ENCODE measurements around the gene SLC22A4.
A peak's percentile ranks its signal among the peaks of the same experiment; 100 is the strongest.

Gene SLC22A4

DNA sequence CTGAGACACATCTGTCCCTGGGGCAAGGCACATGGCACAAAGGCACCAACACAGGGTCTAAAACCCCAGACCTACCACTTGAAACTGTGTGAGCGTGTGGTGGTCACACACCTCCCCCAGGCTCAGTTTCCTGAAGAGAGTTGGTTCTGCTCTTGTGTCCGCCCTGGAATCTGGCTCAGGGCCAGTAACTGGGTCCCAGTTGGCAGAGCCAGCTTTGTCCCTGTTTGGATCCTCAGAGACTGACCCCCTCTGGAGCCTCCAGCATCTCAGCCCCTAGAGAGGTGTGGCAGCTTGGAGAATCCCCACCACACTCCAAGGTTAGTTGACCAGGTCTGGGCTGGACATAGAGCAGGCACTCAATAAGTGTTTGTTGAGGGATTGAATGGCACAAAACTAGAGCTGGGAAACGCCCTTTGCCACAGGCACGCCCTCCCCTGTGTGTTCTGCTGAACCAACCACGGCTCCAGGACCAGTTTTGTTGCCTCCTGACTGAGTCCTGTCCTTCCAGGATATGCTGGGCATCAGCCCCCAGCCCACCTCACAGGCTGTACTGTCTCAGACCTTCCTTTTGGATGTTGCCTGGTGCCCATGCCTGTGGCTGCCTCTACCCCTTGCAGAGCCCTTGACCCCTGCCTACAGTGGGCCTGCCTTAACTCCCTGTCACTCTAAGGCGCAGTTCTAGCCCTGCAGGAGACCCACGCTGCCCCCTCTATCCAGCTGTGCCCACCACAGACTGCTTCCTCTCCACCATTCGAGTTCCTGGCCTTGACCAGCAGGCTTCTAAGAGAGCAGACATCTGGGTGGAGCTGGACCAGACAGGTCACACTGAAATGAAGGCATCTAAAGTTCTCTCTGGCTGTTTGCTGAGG, 40.5 kb upstream of the SLC22A4 start:
- no peak for TF ChIP-seq CTCF (IDR thresholded peaks at IDR 0.05; ENCODE audit: control insufficient read depth, insufficient read depth, low read depth, low read length, missing control alignments)
- DNase-seq (ENCODE audit: low read depth) = no peak
- H3K4me3 ChIP-seq (ENCODE audit: control insufficient read depth, low read depth, low read length) = no peak overlapping the region

DNA sequence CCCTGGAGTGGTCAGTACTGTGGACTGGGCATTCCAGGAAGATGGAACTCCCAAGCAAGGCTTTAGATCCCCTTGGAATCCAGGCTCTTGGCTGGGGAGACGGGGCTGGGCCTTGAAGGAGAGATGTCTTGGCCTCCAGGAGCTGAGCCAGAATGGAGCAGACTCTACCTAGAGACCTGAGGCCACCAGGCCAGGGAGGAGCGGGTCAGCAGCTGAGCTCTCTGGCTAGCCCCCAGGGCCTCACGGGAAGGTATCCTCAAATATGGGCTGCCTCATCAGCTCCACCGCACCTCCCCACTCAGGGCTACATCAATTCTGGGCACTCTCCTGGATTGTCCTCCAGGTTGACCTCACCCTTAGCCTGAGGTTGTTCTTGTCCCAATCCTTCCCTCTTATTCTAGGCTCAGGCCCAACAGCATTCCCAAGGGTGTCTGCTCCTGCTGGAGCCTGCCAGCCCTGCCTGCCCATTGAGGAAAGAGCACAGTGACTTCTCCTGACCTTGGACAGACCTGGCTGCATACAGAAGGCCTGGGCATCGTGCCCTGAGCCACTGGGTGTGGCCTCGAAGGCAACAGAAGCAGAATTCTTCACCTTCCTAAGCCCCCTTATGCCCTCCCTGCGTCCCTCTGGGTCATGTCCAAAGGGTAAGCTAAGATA, 39.7 kb upstream of the SLC22A4 start:
- DNase-seq (ENCODE audit: low read depth) = no peak
- no peak overlapping the region for H3K4me3 ChIP-seq (ENCODE audit: control insufficient read depth, low read depth, low read length)
- no peak for TF ChIP-seq CTCF (IDR thresholded peaks at IDR 0.05; ENCODE audit: control insufficient read depth, insufficient read depth, low read depth, low read length, missing control alignments)

GRCh38 chr5:132256086-132256782, 38.0 kb upstream of the SLC22A4 start:
- no peak overlapping the region for H3K4me3 ChIP-seq (ENCODE audit: control insufficient read depth, low read depth, low read length)
- DNase-seq (ENCODE audit: low read depth) = no peak
- no peak for TF ChIP-seq CTCF (IDR thresholded peaks at IDR 0.05; ENCODE audit: control insufficient read depth, insufficient read depth, low read depth, low read length, missing control alignments)

GRCh38 chr5:132256783-132257130, 37.4 kb upstream of the SLC22A4 start:
- no peak for TF ChIP-seq CTCF (IDR thresholded peaks at IDR 0.05; ENCODE audit: control insufficient read depth, insufficient read depth, low read depth, low read length, missing control alignments)
- no peak overlapping the region for H3K4me3 ChIP-seq (ENCODE audit: control insufficient read depth, low read depth, low read length)
- DNase-seq (ENCODE audit: low read depth) = no peak

DNA sequence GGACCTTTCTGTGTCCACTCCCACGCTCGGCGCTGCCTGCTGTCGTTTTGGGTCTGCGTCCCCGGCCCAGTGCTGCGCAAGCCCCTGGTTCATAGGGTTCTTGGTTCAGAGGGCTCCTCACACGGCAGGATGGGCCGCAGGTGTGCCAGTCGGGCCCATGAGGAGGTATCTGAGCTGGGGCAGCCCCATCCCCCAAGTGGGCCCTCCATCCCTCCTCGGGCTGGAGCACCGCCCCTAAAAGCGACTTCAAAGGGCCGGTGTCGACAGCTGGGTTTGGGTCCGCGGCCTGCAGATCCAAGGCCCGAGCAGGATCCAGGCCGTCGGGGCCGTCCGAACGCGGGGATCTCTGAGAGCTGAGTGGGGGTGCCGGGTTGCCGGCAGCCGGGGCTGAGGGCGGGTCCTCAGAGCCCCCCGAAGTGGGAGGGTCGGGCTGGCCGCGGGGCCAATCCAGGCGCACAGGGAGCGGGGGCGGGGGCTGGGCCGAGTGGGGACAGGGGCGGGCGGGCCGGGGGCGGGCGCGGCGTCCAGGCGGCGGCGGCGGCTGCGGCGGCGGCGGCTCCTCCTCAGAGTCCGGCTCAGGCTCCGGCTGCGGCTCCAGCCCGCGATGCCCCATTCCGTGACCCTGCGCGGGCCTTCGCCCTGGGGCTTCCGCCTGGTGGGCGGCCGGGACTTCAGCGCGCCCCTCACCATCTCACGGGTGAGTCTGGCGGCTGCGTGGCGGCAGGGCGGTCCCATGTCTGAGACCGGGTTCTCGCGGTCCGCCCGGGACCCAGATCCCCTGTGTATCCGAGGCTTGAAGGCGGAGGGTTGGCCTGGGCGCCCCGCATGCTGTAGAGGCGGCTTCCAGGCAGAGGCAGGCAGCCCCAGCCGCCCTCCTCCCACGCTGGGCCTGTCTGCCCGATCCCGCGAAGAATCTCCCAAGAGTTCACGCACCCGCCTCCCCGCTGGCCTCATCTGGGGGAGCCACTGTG, 36.8 kb upstream of the SLC22A4 start, which contains the start of gene PDLIM4:
Gene PDLIM4, plus strand, starts transcription at position 566 of the 971 bp plus-strand sequence. Its CDS starts 39 bp downstream, at position 605.
- peak within 1 kb of the TSS; percentile 86 for H3K4me3 ChIP-seq (ENCODE audit: control insufficient read depth, low read depth, low read length)
- no peak for TF ChIP-seq CTCF (IDR thresholded peaks at IDR 0.05; ENCODE audit: control insufficient read depth, insufficient read depth, low read depth, low read length, missing control alignments)
- no peak for DNase-seq (ENCODE audit: low read depth)
